NK-92 (cell line): ENCODE results near the gene AFMID.
"Not testable (repeated sequence)": the region's sequence is repeated elsewhere in the genome, so short reads cannot be mapped to it uniquely, and the experiment has no call there.

Experiments
- DNase-seq: peaks from one replicate; lab custom pipeline; 2025; ENCODE audit not compliant: unreplicated experiment; lab: John Stamatoyannopoulos, UW

Gene AFMID

GRCh38 chr17:78151514-78152008 lies 35.6 kb upstream of the AFMID start:
- DNase-seq = no peak

GRCh38 chr17:78154903-78155811 lies 32.0 kb upstream of the AFMID start:
- DNase-seq = no peak

GRCh38 chr17:78159575-78160158 lies 27.5 kb upstream of the AFMID start:
- DNase-seq = no peak

GRCh38 chr17:78163881-78164747 lies 23.0 kb upstream of the AFMID start:
- DNase-seq = no peak

GRCh38 chr17:78164748-78165607 lies 22.2 kb upstream of the AFMID start:
- no peak for DNase-seq

- no peak for DNase-seq
Observed at GRCh38 chr17:78166416-78166815, 20.7 kb upstream of the AFMID start.

- no peak for DNase-seq
Observed at GRCh38 chr17:78168242-78168902, 18.8 kb upstream of the AFMID start, which contains the start of gene SYNGR2. Gene SYNGR2 (plus strand): TSS chr17:78168581. CDS start chr17:78168617, 36 bp downstream.

- no peak for DNase-seq
Observed at GRCh38 chr17:78168903-78169793, 18.0 kb upstream of the AFMID start.

- no peak for DNase-seq
Observed at GRCh38 chr17:78170692-78171590, 16.2 kb upstream of the AFMID start.

- DNase-seq = not testable (repeated sequence)
Observed at GRCh38 chr17:78171591-78172248, 15.4 kb upstream of the AFMID start.

GRCh38 chr17:78172249-78173051 lies 14.7 kb upstream of the AFMID start:
- no peak for DNase-seq

- no peak for DNase-seq
Observed at GRCh38 chr17:78173097-78173715, 14.0 kb upstream of the AFMID start.

- DNase-seq = no peak
Observed at GRCh38 chr17:78174346-78174869, 12.8 kb upstream of the AFMID start.

GRCh38 chr17:78174870-78175642 lies 12.1 kb upstream of the AFMID start:
- DNase-seq = no peak

GRCh38 chr17:78175643-78175981 lies 11.6 kb upstream of the AFMID start:
- no peak for DNase-seq
